Mononuclear cell (primary cell): Measurements from ENCODE around the gene ATP11A. TPM values are rescaled to one million over a fixed set of nuclear protein-coding genes. Genes with fewer than 3 reads are reported as not detected.

Experiments used
- H3K27me3 ChIP-seq: 2 replicates; pipeline ENCODE4 v1.6.0; 2011; ENCODE audit warnings: low read length, control low read depth; ENCODE audit not compliant: insufficient read depth
- H3K4me1 ChIP-seq: 2 replicates; pipeline ENCODE4 v1.5.1; 2011; ENCODE audit warnings: mild to moderate bottlenecking, low read length, control low read depth; ENCODE audit not compliant: insufficient read depth
- H3K4me3 ChIP-seq: 2 replicates; pipeline ENCODE4 v1.5.1; 2011; ENCODE audit warnings: mild to moderate bottlenecking, low read length, moderate library complexity
- H3K9me3 ChIP-seq: 2 replicates; pipeline ENCODE4 v1.5.1; 2011; ENCODE audit warnings: low read depth, mild to moderate bottlenecking, control low read depth, low read length
- total RNA-seq: library from RNA; depleted of rRNA; stranded (reverse); fragments of >200 nt; gene quantifications from one replicate; pipeline ENCODE4 v1.2.3, GENCODE V29; 2012

ATP11A gene
- total RNA-seq, 1 donor, result 24.9 TPM

DNA sequence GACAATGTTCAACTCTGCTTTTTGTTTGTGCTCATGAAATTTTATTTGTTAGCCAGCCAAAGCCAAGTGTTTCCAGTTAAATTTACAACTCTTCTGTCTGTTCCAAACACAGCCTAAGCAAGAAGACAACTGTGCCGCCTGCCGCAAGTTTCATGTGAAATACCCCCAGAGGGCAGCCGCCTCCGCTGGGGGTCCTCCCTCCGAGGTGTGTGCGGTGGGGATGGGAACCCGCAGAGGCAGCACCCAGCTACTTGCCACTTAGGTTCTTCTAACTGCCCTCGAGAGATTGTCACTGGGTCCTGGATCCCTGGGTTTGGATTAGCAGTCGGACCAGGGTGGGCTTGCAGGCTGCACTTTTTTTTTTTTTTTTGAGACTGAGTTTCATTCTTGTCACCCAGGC, 28.5 kb downstream of the ATP11A start:
- H3K27me3 ChIP-seq, result no peaks in the 10 kb centered on the region
- H3K9me3 ChIP-seq, result no peaks in the 10 kb centered on the region
- H3K4me1 ChIP-seq, result no peaks in the 10 kb centered on the region
- H3K4me3 ChIP-seq, result no peak overlapping the region

DNA sequence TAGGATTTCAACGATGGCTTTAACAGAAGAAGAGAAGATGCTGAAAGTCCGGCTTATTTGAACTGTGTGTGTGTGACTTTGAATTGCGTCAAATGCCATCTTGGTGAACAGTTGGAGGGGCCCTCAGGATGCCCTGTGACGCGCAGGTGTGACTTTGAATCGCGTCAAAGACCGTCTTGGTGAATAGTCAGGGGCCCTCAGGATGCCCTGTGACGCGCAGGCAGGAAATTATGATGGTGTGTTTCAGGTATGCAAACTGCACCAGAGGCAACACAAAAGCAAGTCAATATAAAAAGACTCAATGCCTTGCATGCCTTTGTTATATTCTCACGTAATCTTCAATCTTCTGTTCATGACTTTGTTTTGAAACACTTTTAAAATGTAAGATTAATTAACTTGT, 29.2 kb downstream of the ATP11A start:
- H3K27me3 ChIP-seq, result no peaks in the 10 kb centered on the region
- H3K4me1 ChIP-seq, result no peaks in the 10 kb centered on the region
- H3K9me3 ChIP-seq, result no peaks in the 10 kb centered on the region
- no peak overlapping the region for H3K4me3 ChIP-seq

DNA sequence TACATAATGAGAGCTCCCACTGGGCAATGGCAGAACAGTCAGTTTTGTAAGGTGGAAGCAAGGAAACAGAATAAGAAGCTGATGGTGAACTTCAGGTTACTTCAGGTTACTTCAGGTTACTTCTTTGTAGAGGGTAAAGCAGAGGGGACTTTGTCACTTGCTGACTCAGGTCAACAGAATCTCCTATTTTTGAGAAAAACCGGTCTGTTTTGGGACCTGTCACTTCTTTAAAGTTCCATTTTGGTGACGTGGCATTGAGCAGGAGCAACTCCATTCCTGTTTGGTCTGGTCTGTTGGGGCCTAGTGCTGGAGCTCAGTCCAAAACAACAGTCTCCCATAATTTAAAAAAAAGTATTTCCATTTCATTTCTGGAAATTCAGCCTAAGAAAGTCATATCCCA, 29.7 kb downstream of the ATP11A start:
- Histone ChIP-seq H3K27me3 (no peaks in the 10 kb centered on the region), H3K4me1 (peaks cover 1% of the 10 kb centered on the region), H3K9me3 (no peaks in the 10 kb centered on the region), H3K4me3 (no peak overlapping the region)

DNA sequence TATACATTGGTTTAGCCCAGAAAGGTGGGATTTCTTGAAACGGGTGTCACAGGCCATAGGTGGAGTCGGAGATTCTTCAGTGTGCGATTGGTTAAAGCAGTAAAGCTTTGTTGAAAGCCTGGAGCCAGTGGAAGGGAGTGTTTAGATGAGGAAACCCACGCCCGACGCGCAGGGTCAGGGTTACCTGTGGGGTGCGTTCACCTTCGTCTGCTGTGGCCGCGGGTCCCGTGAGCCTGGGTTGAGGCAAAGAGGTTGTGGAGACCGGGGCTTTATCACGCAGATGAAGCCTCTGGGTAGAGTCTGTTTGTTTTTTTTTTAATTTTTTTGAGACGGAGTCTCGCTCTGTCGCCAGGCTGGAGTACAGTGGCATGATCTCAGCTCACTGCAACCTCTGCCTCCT, 30.4 kb downstream of the ATP11A start:
- H3K4me1 ChIP-seq, result peaks cover 8% of the 10 kb centered on the region
- H3K9me3 ChIP-seq, result no peaks in the 10 kb centered on the region
- no peak overlapping the region for H3K4me3 ChIP-seq
- H3K27me3 ChIP-seq, result no peaks in the 10 kb centered on the region

DNA sequence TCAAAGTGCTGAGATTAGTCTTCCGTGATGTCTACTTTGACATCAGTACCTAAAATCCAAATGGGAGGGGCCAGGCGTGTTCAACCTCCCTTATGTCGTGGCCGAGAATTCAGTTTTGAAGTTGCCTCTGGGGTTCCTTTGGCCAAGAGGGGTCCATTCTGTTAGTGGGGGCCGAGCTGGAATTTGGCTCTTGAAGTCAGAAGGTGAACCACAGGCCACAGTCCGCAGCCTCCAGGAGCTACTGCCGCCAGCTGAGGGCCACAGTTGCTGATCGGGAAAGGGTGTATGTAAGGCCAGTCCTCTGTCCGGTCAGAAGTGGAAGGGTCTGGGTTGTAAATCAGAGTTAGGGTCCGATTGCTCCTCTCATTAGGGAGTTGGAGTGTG, 31.0 kb downstream of the ATP11A start:
- H3K4me1 ChIP-seq, result peaks cover 14% of the 10 kb centered on the region
- no peaks in the 10 kb centered on the region for H3K9me3 ChIP-seq
- no peak overlapping the region for H3K4me3 ChIP-seq
- H3K27me3 ChIP-seq, result no peaks in the 10 kb centered on the region

DNA sequence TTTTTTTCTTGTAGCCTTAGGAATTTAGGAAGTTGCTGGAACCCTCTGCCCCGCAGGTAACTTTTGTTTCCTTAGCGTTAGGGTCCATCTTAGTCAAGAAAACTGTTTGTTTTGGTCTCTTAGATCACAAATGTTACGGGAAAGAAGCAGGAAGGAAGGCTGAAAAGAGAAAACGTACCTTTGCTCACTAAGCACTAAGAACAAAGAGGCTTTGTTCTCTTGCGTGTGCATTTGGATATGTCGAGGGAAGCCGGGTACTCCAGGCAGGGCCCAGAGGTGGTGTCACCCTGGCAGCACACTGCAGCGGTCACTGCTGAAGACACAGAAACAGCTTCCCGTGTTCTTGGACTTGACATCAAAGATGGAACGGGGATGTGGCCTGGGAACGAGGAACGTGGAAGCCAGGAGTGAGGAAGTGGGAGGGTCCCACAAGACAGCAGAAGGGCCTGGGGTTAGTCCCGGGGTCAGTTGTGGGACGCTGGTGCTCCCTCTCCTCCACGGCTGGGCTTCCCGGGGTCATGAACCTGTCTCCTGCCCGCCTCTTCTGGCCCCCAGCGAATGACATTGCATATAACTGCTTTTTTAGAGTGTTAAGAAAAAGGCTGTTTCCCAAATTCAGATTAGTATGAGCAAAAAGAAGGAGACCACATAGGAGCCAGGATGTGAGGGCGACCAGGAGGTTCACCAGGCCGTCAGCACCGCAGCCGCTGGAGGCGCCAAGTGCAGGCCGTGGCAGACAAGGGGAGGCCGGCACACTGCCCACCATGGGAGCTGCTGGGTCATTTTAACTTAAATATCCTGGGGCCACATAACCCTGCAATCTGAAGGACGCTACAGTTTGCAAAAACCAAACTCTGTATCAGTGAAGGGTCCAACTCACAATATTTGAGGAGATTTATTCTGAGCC, 31.6 kb downstream of the ATP11A start:
- Histone ChIP-seq H3K9me3 (no peaks in the 10 kb centered on the region), H3K27me3 (no peaks in the 10 kb centered on the region), H3K4me3 (no peak overlapping the region), H3K4me1 (peaks cover 18% of the 10 kb centered on the region)

DNA sequence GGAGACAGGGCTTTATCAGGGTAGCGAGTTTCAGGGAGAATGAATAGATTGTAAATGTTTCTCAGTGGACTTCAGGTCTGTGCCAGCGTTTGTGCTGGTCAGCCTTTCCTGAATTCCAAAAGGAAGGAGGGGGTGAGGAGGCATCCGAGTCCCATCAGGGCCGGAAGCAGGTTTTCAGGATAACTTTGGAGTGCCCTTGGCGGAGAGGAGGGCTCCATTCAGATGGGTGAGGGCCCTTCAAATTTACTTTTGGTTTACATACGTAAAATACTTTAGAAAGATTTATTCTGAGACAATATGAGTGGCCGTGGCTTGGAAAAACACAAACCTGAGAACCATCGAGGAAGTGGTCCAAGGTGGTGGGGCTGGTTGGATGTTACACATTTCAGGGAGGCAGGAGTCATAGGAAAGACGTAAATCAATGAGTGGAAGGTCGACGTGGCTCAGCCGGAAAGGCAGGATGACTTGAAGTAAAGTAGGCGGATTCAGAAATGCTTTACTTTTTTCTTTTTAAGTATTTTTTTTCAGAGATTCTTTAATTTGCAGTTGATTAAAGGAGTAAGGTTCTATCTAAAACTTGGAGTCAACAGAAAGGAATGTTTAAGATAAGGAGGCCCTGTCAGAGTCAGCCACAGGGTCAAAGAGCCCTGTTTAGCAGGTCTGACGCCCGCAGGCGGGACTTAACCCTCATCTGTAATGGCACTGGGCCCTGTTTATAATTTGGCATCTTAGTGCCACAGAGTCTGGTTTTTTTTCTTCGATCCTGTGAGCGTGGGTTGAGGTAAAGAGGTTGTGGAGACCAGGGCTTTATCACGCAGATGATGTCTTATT, 32.8 kb downstream of the ATP11A start:
- Histone ChIP-seq H3K27me3 (no peaks in the 10 kb centered on the region), H3K4me1 (peaks cover 18% of the 10 kb centered on the region), H3K4me3 (no peak overlapping the region), H3K9me3 (no peaks in the 10 kb centered on the region)

DNA sequence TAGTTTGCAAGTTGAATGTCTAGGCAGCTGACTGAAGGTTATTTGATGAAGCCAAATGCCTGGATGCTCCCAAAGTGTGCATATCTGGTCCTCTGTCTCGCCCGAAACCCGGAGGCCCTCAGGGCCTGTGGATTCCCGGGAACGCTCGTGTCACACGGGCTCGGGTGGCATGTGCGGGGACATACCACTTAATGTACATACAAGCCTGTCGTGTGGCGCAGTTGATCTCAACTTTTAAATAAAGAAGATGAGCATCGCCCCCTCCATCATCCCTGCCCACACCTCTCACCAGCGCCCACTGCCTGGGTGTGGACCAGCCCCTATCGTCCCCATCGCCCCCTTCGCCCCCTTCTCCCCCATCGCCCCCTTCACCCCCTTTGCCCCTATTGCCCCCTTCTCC, 33.9 kb downstream of the ATP11A start:
- H3K9me3 ChIP-seq, result no peaks in the 10 kb centered on the region
- H3K4me1 ChIP-seq, result peaks cover 18% of the 10 kb centered on the region
- no peak overlapping the region for H3K4me3 ChIP-seq
- no peaks in the 10 kb centered on the region for H3K27me3 ChIP-seq

DNA sequence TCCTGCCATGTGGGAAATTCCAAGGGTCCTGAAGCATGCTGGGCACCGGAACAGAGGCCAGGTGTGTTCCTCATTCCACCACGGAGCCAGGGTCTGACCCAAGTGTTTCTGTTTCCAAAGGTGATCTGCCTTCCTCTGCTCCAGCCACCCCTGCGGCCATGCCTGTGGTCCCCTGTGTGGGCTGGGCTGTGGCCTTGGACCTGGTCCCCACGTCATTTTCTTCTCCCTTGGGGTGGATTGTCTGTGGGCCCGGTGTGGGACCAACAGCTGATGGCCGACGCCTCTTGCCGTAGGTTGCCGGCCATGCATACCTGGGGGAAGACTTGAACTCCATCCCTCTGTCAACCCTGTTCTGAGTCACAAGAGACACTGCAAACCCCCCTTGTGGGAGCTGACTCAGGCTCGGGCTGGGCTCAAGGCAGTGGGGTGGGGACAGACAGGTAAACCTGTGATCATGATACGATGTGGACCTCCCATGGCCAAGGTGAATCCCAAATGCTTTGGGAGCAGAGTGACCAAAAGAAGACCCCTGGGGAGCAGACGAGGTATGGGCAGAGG, 35.0 kb downstream of the ATP11A start:
- no peak overlapping the region for H3K4me3 ChIP-seq
- no peaks in the 10 kb centered on the region for H3K9me3 ChIP-seq
- H3K27me3 ChIP-seq, result no peaks in the 10 kb centered on the region
- H3K4me1 ChIP-seq, result peaks cover 18% of the 10 kb centered on the region

DNA sequence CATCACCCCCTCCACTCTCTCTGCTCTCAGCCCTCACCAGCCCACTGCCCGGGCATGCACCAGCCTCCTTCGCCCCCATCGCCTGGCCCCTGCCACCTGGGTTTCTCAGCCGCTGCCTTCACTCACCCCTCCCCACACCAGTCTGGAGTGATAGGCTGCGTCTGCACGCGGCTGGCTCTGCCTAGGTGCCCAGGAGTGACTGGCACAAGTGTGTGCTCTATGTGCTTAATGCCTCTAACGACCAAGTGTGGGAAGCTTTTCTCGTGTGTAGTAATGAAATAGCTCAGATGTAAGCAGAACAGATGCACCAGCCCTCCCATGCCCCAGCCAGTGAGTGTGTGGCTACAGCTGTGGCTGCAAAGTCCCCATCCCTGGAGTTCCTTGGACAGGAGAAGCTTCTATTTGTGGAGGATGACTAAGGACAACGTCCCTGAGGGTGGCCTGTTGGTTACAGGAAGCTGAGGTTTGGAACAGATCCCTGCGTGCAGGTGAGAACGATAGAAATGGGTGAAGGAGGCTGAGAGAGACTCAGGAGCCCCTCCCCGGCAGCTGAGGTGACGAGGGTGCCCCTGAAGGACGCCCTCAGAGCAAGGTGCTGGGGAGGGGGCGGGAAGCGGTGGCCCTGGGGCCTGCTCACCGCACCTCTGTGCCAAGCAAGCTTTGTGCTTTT, 35.6 kb downstream of the ATP11A start:
- Histone ChIP-seq H3K9me3 (no peaks in the 10 kb centered on the region), H3K4me3 (no peak overlapping the region), H3K4me1 (peaks cover 18% of the 10 kb centered on the region), H3K27me3 (no peaks in the 10 kb centered on the region)

DNA sequence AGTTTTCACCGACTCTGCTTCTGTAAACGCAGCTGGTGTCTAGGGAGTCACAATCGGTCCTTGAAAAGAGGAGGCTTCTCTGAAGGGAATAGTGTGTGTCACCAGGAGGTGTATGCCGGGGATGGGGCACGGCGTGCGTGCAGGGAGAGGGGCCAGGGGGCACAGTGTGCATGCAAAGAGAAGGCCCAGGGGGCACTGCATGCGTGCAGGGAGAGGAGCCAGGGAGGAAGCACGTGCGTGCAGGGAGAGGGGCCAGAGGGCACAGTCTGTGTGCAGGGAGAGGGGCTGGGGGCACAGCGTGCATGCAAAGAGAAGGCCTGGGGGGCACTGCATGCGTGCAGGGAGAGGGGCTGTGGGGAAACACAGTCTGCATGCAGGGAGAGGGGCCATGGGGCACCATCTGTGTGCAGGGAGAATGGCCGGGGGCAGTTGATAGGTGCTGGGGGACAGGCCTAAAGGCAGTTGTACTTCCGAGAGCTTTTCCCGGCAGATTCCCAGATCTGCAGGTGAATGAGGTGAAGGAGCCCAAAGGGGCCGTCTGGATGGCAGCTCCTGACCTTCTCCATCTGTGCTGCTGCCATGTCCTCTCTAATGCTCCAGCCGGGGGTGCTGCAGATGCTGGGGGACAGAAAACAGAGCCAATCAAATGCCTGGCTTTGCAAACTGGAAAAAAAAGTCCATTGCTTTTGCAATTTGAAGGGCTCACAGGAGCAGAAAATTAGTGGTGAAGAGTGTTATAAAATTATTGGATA, 36.4 kb downstream of the ATP11A start:
- no peaks in the 10 kb centered on the region for H3K27me3 ChIP-seq
- H3K4me1 ChIP-seq, result peaks cover 18% of the 10 kb centered on the region
- H3K9me3 ChIP-seq, result no peaks in the 10 kb centered on the region
- H3K4me3 ChIP-seq, result no peak overlapping the region

DNA sequence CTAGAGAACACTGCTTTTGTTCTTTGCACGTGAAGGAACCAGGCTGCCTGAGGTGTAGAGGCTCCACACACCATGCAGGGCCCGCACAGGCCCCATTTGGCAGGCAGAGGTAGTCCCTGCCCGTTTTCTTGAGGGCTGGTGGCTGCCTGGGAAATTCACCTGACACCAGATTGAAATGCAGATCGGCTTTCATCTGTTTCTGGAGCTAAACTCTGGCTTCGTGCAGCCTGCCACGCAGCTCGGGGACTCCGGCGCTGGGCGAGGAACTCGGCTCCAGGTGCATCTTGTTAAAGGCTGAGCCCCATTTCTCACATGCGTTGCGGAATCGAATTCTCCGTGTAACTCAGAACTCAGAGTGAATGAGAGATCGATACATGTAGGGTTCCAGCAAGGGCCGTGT, 37.7 kb downstream of the ATP11A start:
- Histone ChIP-seq H3K4me3 (no peak overlapping the region), H3K27me3 (no peaks in the 10 kb centered on the region), H3K4me1 (peaks cover 18% of the 10 kb centered on the region), H3K9me3 (no peaks in the 10 kb centered on the region)

DNA sequence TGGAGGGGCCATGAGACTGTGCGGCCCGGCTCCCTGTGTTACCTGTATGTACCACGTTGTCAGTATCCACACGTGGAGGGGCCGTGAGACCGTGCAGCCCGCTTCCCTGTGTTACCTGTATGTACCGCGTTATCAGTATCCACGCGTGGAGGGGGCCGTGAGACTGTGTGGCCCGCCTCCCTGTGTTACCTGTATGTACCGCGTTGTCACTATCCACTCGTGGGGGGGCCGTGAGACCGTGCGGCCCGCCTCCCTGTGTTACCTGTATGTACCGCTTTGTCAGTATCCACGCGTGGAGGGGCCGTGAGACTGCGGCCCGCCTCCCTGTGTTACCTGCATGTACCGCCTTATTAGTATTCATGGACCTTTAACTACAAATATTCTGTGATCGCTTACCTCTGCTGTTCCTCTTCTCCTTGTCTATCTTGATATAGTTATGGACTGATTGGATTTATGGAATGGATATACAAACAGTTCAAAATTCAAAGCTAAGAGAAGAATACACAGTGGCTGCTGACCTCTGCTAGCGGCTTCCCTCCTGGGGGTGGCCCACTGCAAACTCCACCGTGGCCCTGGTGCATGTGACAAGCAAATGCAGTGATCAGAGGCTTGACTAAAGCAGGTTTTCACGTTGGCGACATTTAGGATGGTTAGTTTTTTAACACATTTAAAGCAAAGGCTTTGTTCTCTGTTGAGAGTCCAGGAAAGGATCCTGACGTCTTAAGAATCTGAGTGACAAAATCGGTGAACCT, 38.7 kb downstream of the ATP11A start:
- no peaks in the 10 kb centered on the region for H3K27me3 ChIP-seq
- peaks cover 18% of the 10 kb centered on the region for H3K4me1 ChIP-seq
- no peak overlapping the region for H3K4me3 ChIP-seq
- no peaks in the 10 kb centered on the region for H3K9me3 ChIP-seq

DNA sequence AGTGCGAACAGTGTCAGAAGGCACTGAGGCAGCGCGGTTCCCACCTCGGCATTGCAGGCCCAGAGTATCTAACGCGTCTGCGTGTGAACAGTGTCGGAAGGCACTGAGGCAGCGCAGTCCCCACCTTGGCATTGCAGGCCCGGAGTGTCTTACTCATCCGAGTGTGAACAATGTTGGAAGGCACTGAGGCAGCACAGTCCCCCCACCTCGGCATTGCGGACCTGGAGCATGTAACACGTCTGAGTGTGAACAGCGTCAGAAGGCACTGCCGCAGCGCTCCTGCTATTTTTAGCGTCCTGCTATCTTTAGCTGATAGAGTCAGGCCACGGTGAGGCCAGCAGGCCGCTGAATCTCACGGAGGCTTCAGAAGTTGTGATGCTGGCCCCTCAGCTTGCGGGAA, 39.6 kb downstream of the ATP11A start:
- Histone ChIP-seq H3K4me1 (peaks cover 18% of the 10 kb centered on the region), H3K27me3 (no peaks in the 10 kb centered on the region), H3K9me3 (no peaks in the 10 kb centered on the region), H3K4me3 (no peak overlapping the region)
